ENCODE measurements around the gene LDLR. TPM values are rescaled to one million over a fixed set of nuclear protein-coding genes. Genes with fewer than 3 reads are reported as not detected.

Gene LDLR
- total RNA-seq, 1 donor from 2014 or later: 39.3 TPM

- Histone ChIP-seq H3K27me3 (no peaks in the 10 kb centered on the region), H3K4me1 (no peaks in the 10 kb centered on the region), H3K4me3 (no peak overlapping the region), H3K4me2 (no peak overlapping the region), H3K36me3 (no peaks in the 10 kb centered on the region), H3K9ac (no peak overlapping the region), H3K79me2 (ENCODE audit: low read depth) (no peaks in the 10 kb centered on the region), H4K20me1 (ENCODE audit: low read depth) (no peaks in the 10 kb centered on the region), H3K9me3 (ENCODE audit: low read depth) (no peaks in the 10 kb centered on the region), H3K27ac (no peak overlapping the region), H2AFZ (replicated peaks) (no peak overlapping the region), H3F3A (ENCODE audit: low read depth) (peaks cover 3% of the 10 kb centered on the region)
- Mint-ChIP-seq H3K27ac (peak overlapping the region; percentile 53), H3K4me1 (no peaks in the 10 kb centered on the region), H3K9me3 (no peaks in the 10 kb centered on the region), H3K27me3 (ENCODE audit: insufficient read depth, low read depth) (no peaks in the 10 kb centered on the region), H3K4me3 (no peak overlapping the region), H3K36me3 (peaks cover 10% of the 10 kb centered on the region)
- TF ChIP-seq, protein P1, sequence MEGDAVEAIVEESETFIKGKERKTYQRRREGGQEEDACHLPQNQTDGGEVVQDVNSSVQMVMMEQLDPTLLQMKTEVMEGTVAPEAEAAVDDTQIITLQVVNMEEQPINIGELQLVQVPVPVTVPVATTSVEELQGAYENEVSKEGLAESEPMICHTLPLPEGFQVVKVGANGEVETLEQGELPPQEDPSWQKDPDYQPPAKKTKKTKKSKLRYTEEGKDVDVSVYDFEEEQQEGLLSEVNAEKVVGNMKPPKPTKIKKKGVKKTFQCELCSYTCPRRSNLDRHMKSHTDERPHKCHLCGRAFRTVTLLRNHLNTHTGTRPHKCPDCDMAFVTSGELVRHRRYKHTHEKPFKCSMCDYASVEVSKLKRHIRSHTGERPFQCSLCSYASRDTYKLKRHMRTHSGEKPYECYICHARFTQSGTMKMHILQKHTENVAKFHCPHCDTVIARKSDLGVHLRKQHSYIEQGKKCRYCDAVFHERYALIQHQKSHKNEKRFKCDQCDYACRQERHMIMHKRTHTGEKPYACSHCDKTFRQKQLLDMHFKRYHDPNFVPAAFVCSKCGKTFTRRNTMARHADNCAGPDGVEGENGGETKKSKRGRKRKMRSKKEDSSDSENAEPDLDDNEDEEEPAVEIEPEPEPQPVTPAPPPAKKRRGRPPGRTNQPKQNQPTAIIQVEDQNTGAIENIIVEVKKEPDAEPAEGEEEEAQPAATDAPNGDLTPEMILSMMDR (IDR thresholded peaks at IDR 0.05): no peak
- TF ChIP-seq EZH2 (IDR thresholded peaks at IDR 0.05) (no peak), EZH2phosphoT487 (IDR thresholded peaks at IDR 0.05) (no peak)
- DNase-seq (ENCODE audit: low spot score): no peak
Observed at GRCh38 chr19:11165486-11166030, 76.3 kb downstream of the LDLR start.

DNA sequence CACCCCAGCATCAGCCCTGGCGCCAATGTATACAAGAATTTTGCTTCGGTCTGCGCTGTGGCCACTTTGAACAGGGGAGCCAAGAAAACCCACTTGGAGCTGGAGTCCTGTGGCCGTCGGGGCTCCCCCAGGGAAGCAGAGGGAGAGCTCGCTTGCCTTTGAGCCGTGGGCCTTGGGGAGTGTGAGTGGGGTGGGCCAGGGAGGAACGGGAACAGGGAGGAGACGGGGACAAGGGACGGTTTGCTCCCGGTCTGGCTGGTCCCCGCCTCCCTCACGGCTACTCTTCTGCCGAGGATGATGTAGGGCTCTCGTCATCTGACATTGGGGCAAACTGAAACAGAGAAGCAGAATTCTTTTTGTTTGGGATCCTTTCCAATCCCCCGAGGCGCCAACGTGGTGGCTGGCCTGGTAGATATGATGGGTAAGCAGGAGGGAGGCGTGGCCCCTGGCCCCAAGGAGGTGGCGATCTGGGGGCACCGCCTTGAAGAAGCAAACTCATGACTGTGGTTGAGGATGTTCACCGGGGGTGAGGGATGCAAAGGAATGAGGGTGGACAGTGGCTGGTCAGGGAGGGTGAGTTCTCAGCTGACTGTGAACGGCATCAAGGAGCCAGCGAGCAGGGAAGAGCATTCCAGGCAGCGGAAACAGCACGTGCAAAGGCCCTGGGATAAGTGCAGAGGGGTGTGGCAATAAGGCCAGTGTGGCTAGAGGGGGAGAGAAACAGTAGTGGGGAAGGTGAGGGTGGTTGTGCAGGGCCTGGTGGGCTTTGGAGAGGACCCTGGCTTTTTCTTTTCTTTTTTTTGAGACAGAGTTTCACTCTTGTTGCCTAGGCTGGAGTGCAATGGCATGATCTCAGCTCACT lies 77.2 kb downstream of the LDLR start:
- H4K20me1 ChIP-seq (ENCODE audit: low read depth): no peaks in the 10 kb centered on the region
- H3F3A ChIP-seq (ENCODE audit: low read depth): peaks cover 3% of the 10 kb centered on the region
- no peak overlapping the region for H3K4me2 ChIP-seq
- TF ChIP-seq, protein P1 (IDR thresholded peaks at IDR 0.05): no peak
- TF ChIP-seq EZH2phosphoT487 (IDR thresholded peaks at IDR 0.05): no peak
- TF ChIP-seq EZH2 (IDR thresholded peaks at IDR 0.05): no peak
- no peak overlapping the region for H3K27ac ChIP-seq
- no peaks in the 10 kb centered on the region for H3K4me1 Mint-ChIP-seq
- no peak overlapping the region for H3K4me3 Mint-ChIP-seq
- no peaks in the 10 kb centered on the region for H3K4me1 ChIP-seq
- H3K27me3 ChIP-seq: no peaks in the 10 kb centered on the region
- H3K27ac Mint-ChIP-seq: no peak overlapping the region
- H3K9me3 ChIP-seq (ENCODE audit: low read depth): no peaks in the 10 kb centered on the region
- no peaks in the 10 kb centered on the region for H3K36me3 ChIP-seq
- peaks cover 10% of the 10 kb centered on the region for H3K36me3 Mint-ChIP-seq
- no peaks in the 10 kb centered on the region for H3K79me2 ChIP-seq (ENCODE audit: low read depth)
- no peak overlapping the region for H2AFZ ChIP-seq (replicated peaks)
- H3K4me3 ChIP-seq: no peak overlapping the region
- no peak overlapping the region for H3K9ac ChIP-seq
- no peaks in the 10 kb centered on the region for H3K27me3 Mint-ChIP-seq (ENCODE audit: insufficient read depth, low read depth)
- H3K9me3 Mint-ChIP-seq: no peaks in the 10 kb centered on the region
- no peak for DNase-seq (ENCODE audit: low spot score)

DNA sequence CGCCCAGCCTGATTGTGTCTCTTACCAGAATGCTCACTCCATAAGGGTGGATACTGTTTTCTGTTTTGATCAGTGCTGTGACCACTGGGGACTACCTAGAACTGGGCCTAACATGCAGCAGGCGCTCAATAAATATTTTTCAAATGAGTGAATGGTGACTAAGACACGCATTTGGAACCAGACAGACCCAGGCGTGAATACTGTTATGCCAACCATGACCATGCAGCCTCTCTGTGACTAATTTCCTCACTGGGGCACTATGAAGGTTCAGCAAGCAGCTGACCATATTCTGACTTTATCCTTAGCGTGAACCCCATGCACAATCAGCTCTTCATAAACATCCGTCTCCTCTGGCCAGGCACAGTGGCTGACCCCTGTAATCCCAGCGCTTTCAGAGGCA lies 79.3 kb downstream of the LDLR start:
- H3K4me3 ChIP-seq: no peak overlapping the region
- TF ChIP-seq EZH2 (IDR thresholded peaks at IDR 0.05) (no peak), EZH2phosphoT487 (IDR thresholded peaks at IDR 0.05) (no peak)
- TF ChIP-seq, protein P1 (IDR thresholded peaks at IDR 0.05): no peak
- Mint-ChIP-seq H3K36me3 (peaks cover 10% of the 10 kb centered on the region), H3K27me3 (ENCODE audit: insufficient read depth, low read depth) (no peaks in the 10 kb centered on the region), H3K4me1 (no peaks in the 10 kb centered on the region), H3K4me3 (no peak overlapping the region), H3K9me3 (no peaks in the 10 kb centered on the region), H3K27ac (no peak overlapping the region)
- no peak overlapping the region for H3K4me2 ChIP-seq
- no peaks in the 10 kb centered on the region for H3K36me3 ChIP-seq
- H3F3A ChIP-seq (ENCODE audit: low read depth): peaks cover 3% of the 10 kb centered on the region
- H3K9me3 ChIP-seq (ENCODE audit: low read depth): no peaks in the 10 kb centered on the region
- no peaks in the 10 kb centered on the region for H4K20me1 ChIP-seq (ENCODE audit: low read depth)
- no peaks in the 10 kb centered on the region for H3K4me1 ChIP-seq
- H3K9ac ChIP-seq: no peak overlapping the region
- H3K27ac ChIP-seq: no peak overlapping the region
- H2AFZ ChIP-seq (replicated peaks): no peak overlapping the region
- no peaks in the 10 kb centered on the region for H3K79me2 ChIP-seq (ENCODE audit: low read depth)
- no peak for DNase-seq (ENCODE audit: low spot score)
- no peaks in the 10 kb centered on the region for H3K27me3 ChIP-seq
